KOPT-K1 (cell line): ENCODE results near the gene FOXL2NB.

Experiments used
- H3K27ac ChIP-seq: fragments of 200-600 bp; sonication (generic); 2 replicates; pipeline ENCODE4 v1.5.1; 2016; ENCODE audit warnings: antibody characterized with exemption, mild to moderate bottlenecking, low read depth, low read length; ENCODE audit not compliant: poor library complexity, severe bottlenecking
- H3K36me3 ChIP-seq: fragments of 200-600 bp; sonication (generic); 2 replicates; pipeline ENCODE4 v1.5.1; 2017; ENCODE audit warnings: antibody characterized with exemption, mild to moderate bottlenecking, low read length, moderate library complexity; ENCODE audit not compliant: insufficient read depth
- H3K9me3 ChIP-seq: fragments of 200-600 bp; sonication (generic); 2 replicates; pipeline ENCODE4 v1.5.1; 2017; ENCODE audit warnings: antibody characterized with exemption, low read length, mild to moderate bottlenecking; ENCODE audit not compliant: insufficient read depth, poor library complexity, severe bottlenecking

Gene FOXL2NB

GRCh38 chr3:138946663-138947494 lies at the start of gene FOXL2NB, which contains the start of gene FOXL2:
Gene FOXL2NB, plus strand, starts transcription at chr3:138947217. Its CDS starts 148 bp downstream, at chr3:138947365.
Gene FOXL2, minus strand, starts transcription at chr3:138947137. Its CDS starts 415 bp downstream, at chr3:138946722.
- Histone ChIP-seq H3K36me3 (no peaks in the 10 kb centered on the region), H3K27ac (no peak within 1 kb of the TSS), H3K9me3 (peaks cover 24% of the 10 kb centered on the region)

DNA sequence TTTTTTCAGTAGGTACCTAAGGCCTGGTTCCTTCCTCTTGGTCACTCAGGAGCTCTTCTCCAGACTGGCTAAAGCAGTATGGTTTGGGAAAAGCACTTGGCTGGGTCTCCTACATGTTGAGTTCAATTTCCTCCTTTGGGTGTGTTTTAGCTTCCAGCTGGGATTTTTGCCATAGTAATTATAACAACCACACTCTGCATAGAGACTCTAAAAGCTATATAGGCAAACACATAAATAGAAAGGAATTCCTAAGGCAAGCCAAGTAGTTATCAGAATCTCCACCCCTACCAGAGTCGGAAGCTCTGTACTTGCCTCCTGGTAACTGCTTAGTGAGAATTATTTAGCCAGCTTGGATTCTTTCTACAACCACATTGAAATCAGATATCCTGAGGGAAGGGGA lies 48.7 kb upstream of the FOXL2NB start:
- H3K27ac ChIP-seq = no peak overlapping the region

GRCh38 chr3:138898708-138899107 lies 48.3 kb upstream of the FOXL2NB start:
- H3K9me3 ChIP-seq = no peaks in the 10 kb centered on the region
- no peaks in the 10 kb centered on the region for H3K36me3 ChIP-seq
- H3K27ac ChIP-seq = no peak overlapping the region

More for the DNA sequence above, 48.7 kb upstream of the FOXL2NB start:
- no peaks in the 10 kb centered on the region for H3K36me3 ChIP-seq
- no peaks in the 10 kb centered on the region for H3K9me3 ChIP-seq

GRCh38 chr3:138899351-138899991 lies 47.5 kb upstream of the FOXL2NB start:
- Histone ChIP-seq H3K27ac (no peak overlapping the region), H3K36me3 (no peaks in the 10 kb centered on the region), H3K9me3 (no peaks in the 10 kb centered on the region)

DNA sequence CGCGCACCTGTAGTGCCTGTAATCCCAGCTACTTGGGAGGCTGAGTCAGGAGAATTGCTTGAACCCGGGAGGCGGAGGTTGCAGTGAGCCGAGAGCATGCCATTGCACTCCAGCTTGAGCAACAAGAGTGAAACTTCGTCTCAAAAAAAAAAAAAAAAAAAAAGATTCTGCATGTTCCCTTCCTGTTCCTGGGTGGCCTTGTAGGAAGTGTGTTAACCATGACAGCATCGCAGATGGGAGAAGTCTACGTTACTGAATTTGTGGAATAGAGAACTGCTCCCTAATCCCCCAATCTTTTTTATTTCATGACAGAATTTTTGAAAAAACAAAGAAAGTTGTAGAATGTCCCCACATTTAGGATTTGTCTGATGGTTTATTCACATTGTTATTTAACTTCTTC lies 45.5 kb upstream of the FOXL2NB start:
- Histone ChIP-seq H3K27ac (no peak overlapping the region), H3K36me3 (no peaks in the 10 kb centered on the region), H3K9me3 (no peaks in the 10 kb centered on the region)

GRCh38 chr3:138902171-138902570 lies 44.8 kb upstream of the FOXL2NB start:
- H3K36me3 ChIP-seq = no peaks in the 10 kb centered on the region
- H3K9me3 ChIP-seq = no peaks in the 10 kb centered on the region
- no peak overlapping the region for H3K27ac ChIP-seq

DNA sequence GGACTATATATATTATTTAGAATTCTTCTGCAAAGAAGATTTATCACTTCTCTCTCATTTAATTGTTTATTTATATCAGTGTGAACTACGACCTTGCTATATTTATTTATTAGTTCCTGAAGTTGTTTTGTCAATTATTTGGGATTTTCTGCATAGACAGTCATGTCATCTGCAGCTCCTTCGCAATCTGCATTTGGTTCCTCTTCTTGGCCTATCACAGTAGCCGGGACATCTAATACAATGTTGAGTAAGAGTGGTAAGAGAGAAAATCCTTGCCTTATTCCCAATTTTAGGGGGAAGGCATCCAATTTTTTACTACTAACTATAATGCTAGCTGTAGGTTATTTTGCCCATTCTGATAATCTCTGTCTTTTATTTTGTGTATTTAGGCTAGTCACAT lies 39.5 kb upstream of the FOXL2NB start:
- Histone ChIP-seq H3K27ac (no peak overlapping the region), H3K9me3 (no peaks in the 10 kb centered on the region), H3K36me3 (no peaks in the 10 kb centered on the region)

GRCh38 chr3:138908846-138909245 lies 38.2 kb upstream of the FOXL2NB start:
- H3K36me3 ChIP-seq = no peaks in the 10 kb centered on the region
- no peak overlapping the region for H3K27ac ChIP-seq
- no peaks in the 10 kb centered on the region for H3K9me3 ChIP-seq

DNA sequence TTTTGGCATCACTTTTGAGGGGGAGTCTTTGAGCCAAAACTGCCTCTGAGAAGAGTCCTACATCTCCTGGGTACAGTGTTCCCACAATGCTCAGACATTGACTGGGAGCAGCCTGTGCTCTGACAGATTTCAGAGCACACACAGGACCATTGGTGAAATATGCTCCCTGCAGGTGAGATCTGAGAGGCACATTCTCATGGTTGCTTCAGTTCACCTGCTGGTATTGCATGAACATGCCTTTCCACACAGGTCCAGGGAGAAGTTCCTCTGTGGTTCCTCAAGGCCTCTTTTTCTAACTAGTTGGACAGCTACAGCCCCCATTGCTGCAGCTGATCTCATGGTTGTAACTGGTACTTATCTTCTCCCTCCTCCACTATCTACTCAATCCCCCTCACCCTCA lies 37.1 kb upstream of the FOXL2NB start:
- H3K27ac ChIP-seq = no peak overlapping the region
- H3K9me3 ChIP-seq = no peaks in the 10 kb centered on the region
- no peaks in the 10 kb centered on the region for H3K36me3 ChIP-seq

DNA sequence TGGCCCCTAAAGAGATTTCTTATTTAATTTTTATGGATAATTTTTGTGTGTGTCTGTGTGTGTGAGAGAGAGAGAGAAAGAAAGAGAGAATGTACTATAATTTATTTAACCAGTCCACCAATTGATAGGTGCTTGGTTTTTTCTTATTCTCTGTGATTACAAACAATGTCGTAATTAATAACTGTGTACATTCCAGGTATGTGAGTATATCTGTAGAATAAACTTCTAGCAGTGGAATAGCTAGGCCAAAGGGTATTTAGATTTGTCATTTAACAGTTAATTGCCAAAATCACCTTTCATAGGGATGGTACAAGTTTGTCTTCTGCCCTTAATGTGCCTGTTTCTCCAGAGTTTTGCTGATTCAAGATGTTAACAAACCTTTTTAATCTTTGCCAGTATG lies 35.4 kb upstream of the FOXL2NB start:
- Histone ChIP-seq H3K9me3 (no peaks in the 10 kb centered on the region), H3K27ac (no peak overlapping the region), H3K36me3 (no peaks in the 10 kb centered on the region)

GRCh38 chr3:138912237-138912636 lies 34.8 kb upstream of the FOXL2NB start:
- H3K36me3 ChIP-seq = no peaks in the 10 kb centered on the region
- no peak overlapping the region for H3K27ac ChIP-seq
- H3K9me3 ChIP-seq = no peaks in the 10 kb centered on the region

GRCh38 chr3:138913766-138914165 lies 33.3 kb upstream of the FOXL2NB start:
- Histone ChIP-seq H3K27ac (no peak overlapping the region), H3K36me3 (no peaks in the 10 kb centered on the region), H3K9me3 (no peaks in the 10 kb centered on the region)

- Histone ChIP-seq H3K9me3 (no peaks in the 10 kb centered on the region), H3K36me3 (no peaks in the 10 kb centered on the region), H3K27ac (peak overlapping the region; percentile 36)
Observed at GRCh38 chr3:138914870-138915502, 32.0 kb upstream of the FOXL2NB start.

GRCh38 chr3:138915503-138916498 lies 31.2 kb upstream of the FOXL2NB start:
- H3K9me3 ChIP-seq = no peaks in the 10 kb centered on the region
- H3K27ac ChIP-seq = peak overlapping the region; percentile 36
- H3K36me3 ChIP-seq = no peaks in the 10 kb centered on the region
